ENCODE measurements around the gene MPRIP. TPM values are rescaled to one million over a fixed set of nuclear protein-coding genes. Genes with fewer than 3 reads are reported as not detected.

Gene MPRIP
- total RNA-seq, 1 experiment from 2014 or later = 1,274 TPM

DNA sequence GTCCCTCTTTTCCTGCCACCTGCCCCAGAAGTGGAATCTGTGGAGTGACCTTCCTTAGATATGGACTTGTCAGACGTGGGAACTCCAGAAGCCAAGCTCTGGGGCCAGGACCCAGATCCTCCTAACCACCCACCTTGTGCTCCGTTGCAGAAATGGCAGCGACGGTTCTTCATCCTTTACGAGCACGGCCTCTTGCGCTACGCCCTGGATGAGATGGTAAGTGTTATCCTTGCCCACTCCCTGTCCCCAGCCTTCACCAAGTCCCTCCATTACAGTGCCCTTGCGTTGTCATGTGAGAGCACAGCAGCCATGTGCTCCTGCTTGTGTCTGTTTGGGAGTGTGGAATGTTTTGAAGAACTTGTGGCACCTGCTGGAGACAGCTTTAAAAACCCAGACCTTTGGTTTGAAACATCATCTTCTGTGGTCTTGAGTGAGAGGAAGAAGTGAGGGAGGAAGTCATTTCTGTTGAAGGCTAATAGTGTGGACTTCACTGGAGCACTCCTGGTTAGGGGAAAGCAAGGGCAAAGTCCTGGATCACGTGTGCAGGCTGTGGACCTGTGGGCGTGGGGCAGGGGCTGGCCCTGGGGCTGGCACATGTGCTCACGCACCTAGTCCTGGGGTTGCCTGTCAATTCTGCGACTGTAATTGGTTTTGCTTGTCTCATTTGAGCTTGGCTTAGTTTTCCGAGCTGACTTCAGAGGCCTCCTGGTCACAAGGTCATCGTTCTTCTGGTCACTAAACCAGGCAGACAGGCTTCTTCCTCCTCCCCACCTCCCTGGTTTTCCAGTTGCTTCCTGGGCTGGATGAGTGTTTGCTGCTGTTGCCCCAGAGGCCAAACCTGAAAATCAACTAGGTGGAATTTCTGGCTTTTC, 35.8 kb downstream of the MPRIP start:
- POLR2A ChIA-PET (ENCODE audit: unreplicated experiment) = no interaction called here
- no TSS peak for BruUV-seq (replicated peaks)
- no peak overlapping the region for H3K4me3 ChIP-seq (ENCODE audit: low read length)
- H3K79me2 ChIP-seq (ENCODE audit: low read length) = peaks cover 100% of the 10 kb centered on the region
- peaks cover 55% of the 10 kb centered on the region for H3K4me1 ChIP-seq (ENCODE audit: insufficient read depth, low read length)
- H3K27me3 ChIP-seq (ENCODE audit: low read length) = no peaks in the 10 kb centered on the region
- H3K9ac ChIP-seq (ENCODE audit: low read length) = no peak overlapping the region
- H3K9me2 ChIP-seq (replicated peaks; ENCODE audit: low read length) = no peaks in the 10 kb centered on the region
- peak overlapping the region; percentile 31 for H3K27ac ChIP-seq (ENCODE audit: low read length)
- intact Hi-C loops (cut with micrococcal nuclease) = no loop called here
- peak overlapping the region; percentile 30; the same call in 1 of the 2 replicates for H3K4me2 ChIP-seq (ENCODE audit: low read length)
- no peaks in the 10 kb centered on the region for H3K9me3 ChIP-seq (ENCODE audit: low read length)
- CTCF ChIA-PET = no interaction called here
- ATAC-seq = peak; percentile 18; the same call in 1 of the 2 replicates
- peak; percentile 65 for DNase-seq
- H4K20me1 ChIP-seq (ENCODE audit: low read length) = peaks cover 97% of the 10 kb centered on the region
- peaks cover 23% of the 10 kb centered on the region for H3F3A ChIP-seq (ENCODE audit: low read length, unreplicated experiment)
- no peak overlapping the region for H2AFZ ChIP-seq (ENCODE audit: low read length)
- H3K36me3 ChIP-seq (ENCODE audit: low read depth, low read length) = peaks cover 96% of the 10 kb centered on the region
- TF ChIP-seq, protein P1, sequence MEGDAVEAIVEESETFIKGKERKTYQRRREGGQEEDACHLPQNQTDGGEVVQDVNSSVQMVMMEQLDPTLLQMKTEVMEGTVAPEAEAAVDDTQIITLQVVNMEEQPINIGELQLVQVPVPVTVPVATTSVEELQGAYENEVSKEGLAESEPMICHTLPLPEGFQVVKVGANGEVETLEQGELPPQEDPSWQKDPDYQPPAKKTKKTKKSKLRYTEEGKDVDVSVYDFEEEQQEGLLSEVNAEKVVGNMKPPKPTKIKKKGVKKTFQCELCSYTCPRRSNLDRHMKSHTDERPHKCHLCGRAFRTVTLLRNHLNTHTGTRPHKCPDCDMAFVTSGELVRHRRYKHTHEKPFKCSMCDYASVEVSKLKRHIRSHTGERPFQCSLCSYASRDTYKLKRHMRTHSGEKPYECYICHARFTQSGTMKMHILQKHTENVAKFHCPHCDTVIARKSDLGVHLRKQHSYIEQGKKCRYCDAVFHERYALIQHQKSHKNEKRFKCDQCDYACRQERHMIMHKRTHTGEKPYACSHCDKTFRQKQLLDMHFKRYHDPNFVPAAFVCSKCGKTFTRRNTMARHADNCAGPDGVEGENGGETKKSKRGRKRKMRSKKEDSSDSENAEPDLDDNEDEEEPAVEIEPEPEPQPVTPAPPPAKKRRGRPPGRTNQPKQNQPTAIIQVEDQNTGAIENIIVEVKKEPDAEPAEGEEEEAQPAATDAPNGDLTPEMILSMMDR (conservative IDR thresholded peaks at IDR 0.05; ENCODE audit: low read depth, low read length) = no peak

DNA sequence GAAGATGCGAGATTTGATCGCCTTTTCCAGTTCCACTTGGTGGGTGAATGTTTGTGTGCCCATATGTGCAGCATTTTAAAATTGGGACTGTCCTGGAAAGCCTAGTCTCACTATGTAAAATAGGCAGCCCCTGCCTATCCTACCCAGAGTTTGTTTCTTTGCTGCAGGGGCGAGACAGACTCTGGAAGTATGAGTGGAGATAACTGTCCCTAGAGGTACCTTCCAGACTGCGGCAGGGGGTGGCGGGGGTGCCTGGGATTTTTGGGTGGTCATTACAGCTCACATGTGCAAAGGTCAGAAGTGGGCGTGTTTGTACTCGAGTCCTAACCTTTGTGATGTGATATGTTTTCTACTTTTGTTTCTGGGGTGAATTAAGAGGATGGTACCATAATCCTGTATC, 36.6 kb downstream of the MPRIP start:
- DNase-seq = no peak
- no peak overlapping the region for H3K9ac ChIP-seq (ENCODE audit: low read length)
- peaks cover 48% of the 10 kb centered on the region for H3K4me1 ChIP-seq (ENCODE audit: insufficient read depth, low read length)
- peaks cover 95% of the 10 kb centered on the region for H3K36me3 ChIP-seq (ENCODE audit: low read depth, low read length)
- H2AFZ ChIP-seq (ENCODE audit: low read length) = no peak overlapping the region
- BruUV-seq (replicated peaks) = TSS peak; percentile 4
- no peaks in the 10 kb centered on the region for H3K9me3 ChIP-seq (ENCODE audit: low read length)
- no peaks in the 10 kb centered on the region for H3K27me3 ChIP-seq (ENCODE audit: low read length)
- H3K79me2 ChIP-seq (ENCODE audit: low read length) = peaks cover 100% of the 10 kb centered on the region
- CTCF ChIA-PET = no interaction called here
- no peak overlapping the region for H3K27ac ChIP-seq (ENCODE audit: low read length)
- H3K4me3 ChIP-seq (ENCODE audit: low read length) = no peak overlapping the region
- POLR2A ChIA-PET (ENCODE audit: unreplicated experiment) = no interaction called here
- H3K4me2 ChIP-seq (ENCODE audit: low read length) = no peak overlapping the region
- H3K9me2 ChIP-seq (replicated peaks; ENCODE audit: low read length) = no peaks in the 10 kb centered on the region
- peaks cover 94% of the 10 kb centered on the region for H4K20me1 ChIP-seq (ENCODE audit: low read length)
- peaks cover 23% of the 10 kb centered on the region for H3F3A ChIP-seq (ENCODE audit: low read length, unreplicated experiment)
- TF ChIP-seq EZH2phosphoT487 (IDR thresholded peaks at IDR 0.05; ENCODE audit: borderline replicate concordance, low read length) (no peak), EZH2 (IDR thresholded peaks at IDR 0.05; ENCODE audit: low read length, unreplicated experiment) (no peak)
- TF ChIP-seq, protein P1 (conservative IDR thresholded peaks at IDR 0.05; ENCODE audit: low read depth, low read length) = no peak
- no peak for ATAC-seq
- intact Hi-C loops (cut with micrococcal nuclease) = no loop called here

DNA sequence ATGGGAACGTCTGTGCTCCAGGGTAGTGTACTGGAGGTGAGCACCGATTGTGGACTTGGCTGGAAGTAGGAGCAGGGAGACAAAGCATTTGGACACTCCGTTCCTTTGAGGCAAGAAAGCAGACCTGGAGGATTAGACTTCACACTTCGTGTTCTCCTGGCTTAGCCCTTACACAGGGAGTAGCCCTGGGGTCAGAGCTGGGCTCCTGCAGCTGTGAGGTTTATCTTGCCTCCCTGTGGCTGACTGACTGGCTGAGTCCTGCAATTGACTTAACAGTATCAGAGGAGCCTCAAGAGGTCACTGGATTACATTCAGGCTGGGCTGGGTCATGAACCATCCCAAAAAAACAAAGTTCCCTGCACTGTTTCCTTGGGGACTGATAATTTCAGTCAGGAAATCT, 37.1 kb downstream of the MPRIP start:
- Histone ChIP-seq H3K36me3 (ENCODE audit: low read depth, low read length) (peaks cover 95% of the 10 kb centered on the region), H3K9ac (ENCODE audit: low read length) (no peak overlapping the region), H3K9me2 (replicated peaks; ENCODE audit: low read length) (no peaks in the 10 kb centered on the region), H3K79me2 (ENCODE audit: low read length) (peaks cover 100% of the 10 kb centered on the region), H3K4me3 (ENCODE audit: low read length) (no peak overlapping the region), H3K27me3 (ENCODE audit: low read length) (no peaks in the 10 kb centered on the region), H3K4me1 (ENCODE audit: insufficient read depth, low read length) (peaks cover 43% of the 10 kb centered on the region), H3K4me2 (ENCODE audit: low read length) (no peak overlapping the region), H2AFZ (ENCODE audit: low read length) (no peak overlapping the region), H3F3A (ENCODE audit: low read length, unreplicated experiment) (peaks cover 18% of the 10 kb centered on the region), H3K27ac (ENCODE audit: low read length) (no peak overlapping the region), H4K20me1 (ENCODE audit: low read length) (peaks cover 94% of the 10 kb centered on the region), H3K9me3 (ENCODE audit: low read length) (no peaks in the 10 kb centered on the region)
- ChIA-PET POLR2A (ENCODE audit: unreplicated experiment) (no interaction called here), CTCF (no interaction called here)
- no peak for ATAC-seq
- no peak for TF ChIP-seq EZH2 (IDR thresholded peaks at IDR 0.05; ENCODE audit: low read length, unreplicated experiment)
- TF ChIP-seq EZH2phosphoT487 (IDR thresholded peaks at IDR 0.05; ENCODE audit: borderline replicate concordance, low read length) = no peak
- TF ChIP-seq, protein P1 (conservative IDR thresholded peaks at IDR 0.05; ENCODE audit: low read depth, low read length) = no peak
- BruUV-seq (replicated peaks) = no TSS peak
- DNase-seq = no peak
- intact Hi-C loops (cut with micrococcal nuclease) = no loop called here
